NCI-H128 (cell line): ENCODE results near the gene CTDSPL.
A peak's percentile ranks its signal among the peaks of the same experiment; 100 is the strongest.

Source experiments
- DNase-seq: peaks from one replicate; lab custom pipeline; 2025; ENCODE audit not compliant: unreplicated experiment; lab: John Stamatoyannopoulos, UW

The CTDSPL gene

DNA sequence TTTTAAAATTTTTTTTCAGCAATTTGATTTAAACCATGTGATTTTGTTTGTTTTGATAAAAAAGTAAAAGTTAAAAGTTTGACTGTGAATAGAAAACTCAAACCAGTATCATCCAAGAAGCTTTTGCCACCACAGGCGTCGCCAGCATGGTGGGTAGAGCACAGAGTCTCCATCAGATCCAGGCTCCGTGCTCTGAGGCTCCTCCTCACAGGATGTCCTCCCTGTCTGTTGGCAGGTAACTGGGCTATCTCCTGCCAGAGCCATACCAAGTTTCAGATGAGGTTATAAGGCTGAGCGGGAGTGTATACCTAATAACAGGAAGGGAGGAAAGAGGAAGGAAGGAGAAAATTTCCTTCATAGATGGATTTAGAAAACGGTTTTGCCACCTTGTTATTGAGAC is 28.8 kb downstream of the CTDSPL start:
- no peak for DNase-seq

DNA sequence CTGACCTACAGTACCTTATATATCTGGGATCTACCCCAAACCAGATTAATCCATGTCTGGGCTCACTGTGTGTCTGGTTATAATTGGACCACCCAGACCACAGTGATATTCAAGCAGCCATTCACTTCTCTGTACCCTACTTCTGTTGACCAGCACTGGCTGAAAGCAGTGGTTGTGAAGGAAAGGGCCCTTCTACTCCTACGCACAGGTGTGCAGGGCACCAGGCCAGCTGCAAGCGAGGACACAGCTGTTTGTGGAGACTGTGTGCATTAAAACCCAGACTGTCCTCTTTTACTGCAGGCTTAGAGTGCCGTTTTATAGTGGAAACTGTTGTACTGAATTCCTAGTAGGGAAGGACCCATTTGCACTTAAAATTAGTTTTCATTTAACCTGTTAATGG is 29.5 kb downstream of the CTDSPL start:
- no peak for DNase-seq

- no peak for DNase-seq
Observed at GRCh38 chr3:37892927-37893600, 31.4 kb downstream of the CTDSPL start.

- no peak for DNase-seq
Observed at GRCh38 chr3:37896827-37897226, 35.1 kb downstream of the CTDSPL start.

DNA sequence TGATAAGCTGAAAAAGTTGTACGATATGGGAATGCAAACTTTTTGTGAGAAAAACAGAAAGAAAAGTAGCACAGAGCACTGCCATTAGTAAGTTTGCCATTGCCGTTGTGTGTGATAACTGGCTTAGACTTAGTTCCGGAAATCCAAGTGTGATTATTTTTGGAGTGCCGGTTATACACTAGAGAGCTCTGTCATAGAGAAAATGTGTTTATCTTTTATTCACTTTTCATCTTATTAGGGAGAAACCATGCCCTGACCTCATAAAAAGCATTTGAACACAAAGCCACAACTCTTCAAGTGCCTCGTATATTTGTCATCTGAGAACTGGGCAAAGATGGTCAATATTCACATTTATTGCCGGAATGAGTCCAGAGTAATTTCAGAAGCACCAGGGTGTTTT is 36.1 kb downstream of the CTDSPL start:
- DNase-seq, result no peak

DNA sequence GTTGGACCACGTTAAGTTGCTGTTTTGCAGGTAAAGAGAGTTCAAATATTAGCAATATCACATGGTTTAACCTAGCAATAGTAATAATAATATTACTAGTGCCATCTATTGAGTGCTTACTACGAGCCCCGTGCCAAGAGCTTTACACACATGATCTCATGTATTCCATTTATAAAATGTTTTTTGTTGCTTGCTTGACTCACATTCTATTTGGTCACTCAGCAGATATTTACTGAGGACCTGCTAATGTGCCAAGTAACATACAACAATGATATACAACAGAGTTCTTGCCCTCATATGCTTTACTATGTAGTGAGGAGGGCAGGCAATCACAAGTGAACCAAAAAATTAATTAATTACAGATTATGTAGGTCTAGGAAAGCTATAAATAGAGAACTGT is 36.7 kb downstream of the CTDSPL start:
- no peak for DNase-seq

GRCh38 chr3:37899101-37899707 is 37.5 kb downstream of the CTDSPL start:
- no peak for DNase-seq

GRCh38 chr3:37899711-37900306 is 38.1 kb downstream of the CTDSPL start:
- DNase-seq, result no peak

- DNase-seq, result no peak
Observed at GRCh38 chr3:37901721-37902120, 40.0 kb downstream of the CTDSPL start.

- DNase-seq, result no peak
Observed at GRCh38 chr3:37902674-37903073, 41.0 kb downstream of the CTDSPL start.

DNA sequence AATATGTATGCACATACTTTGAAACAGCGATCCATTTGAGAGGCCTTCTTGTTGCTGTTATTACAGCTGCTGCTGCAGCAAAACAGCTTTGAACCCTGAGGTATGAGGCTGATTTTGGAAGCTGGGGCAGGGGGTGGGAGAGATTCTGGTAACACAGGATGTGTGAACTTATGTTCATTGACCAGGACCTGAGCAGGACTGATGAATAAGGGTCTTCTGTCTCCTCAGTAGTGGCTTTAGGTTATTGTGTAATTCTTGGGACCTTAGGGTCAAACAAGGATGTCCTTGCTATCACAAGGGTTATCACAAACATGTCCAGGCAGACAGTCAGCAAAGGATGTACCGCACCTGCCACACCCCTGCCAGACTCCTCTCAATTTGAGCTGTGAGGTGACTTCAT is 41.6 kb downstream of the CTDSPL start:
- no peak for DNase-seq

DNA sequence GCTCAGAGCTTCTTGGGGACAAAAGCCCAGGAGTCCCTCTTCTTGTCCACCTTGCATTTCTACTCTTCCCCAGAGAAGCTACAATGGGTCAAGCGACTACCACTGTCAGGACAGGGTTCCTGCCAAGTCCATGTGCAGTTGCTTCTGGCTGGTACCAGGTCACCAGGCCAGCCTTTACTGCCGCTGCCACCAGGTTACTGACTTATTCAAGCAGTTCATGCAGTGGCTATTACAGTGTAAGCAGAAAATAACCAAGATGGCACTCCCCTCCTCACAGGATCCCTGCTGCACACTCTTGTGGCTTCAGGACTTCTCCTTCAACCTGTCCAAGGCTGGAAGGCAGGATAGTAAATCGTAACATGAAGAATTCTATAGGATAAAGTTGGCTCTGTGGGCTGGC is 42.1 kb downstream of the CTDSPL start:
- DNase-seq, result no peak

GRCh38 chr3:37904601-37905000 is 42.9 kb downstream of the CTDSPL start:
- DNase-seq, result no peak

DNA sequence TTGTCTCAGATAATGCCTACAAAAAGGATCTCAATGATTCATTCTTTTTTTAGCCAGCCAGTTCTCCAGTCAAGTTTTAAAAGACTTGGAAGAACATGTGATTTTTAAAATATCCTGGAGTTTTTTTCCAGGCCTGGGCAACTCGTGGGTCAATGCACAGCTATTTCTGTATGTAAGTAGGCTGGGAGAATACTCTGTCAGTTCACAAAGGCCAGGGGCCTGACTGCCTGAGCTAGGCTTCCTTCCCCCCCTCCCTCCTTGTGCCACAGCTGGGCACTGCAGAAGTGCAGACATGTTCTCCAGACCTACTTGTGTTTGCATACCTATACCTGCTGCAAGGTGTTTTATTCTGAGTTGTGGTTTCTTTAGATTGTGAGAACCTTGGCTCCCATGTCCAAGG is 43.7 kb downstream of the CTDSPL start:
- no peak for DNase-seq

- no peak for DNase-seq
Observed at GRCh38 chr3:37905987-37906674, 44.5 kb downstream of the CTDSPL start.

GRCh38 chr3:37906734-37907282 is 45.1 kb downstream of the CTDSPL start:
- no peak for DNase-seq

GRCh38 chr3:37907371-37907770 is 45.7 kb downstream of the CTDSPL start:
- DNase-seq, result no peak

DNA sequence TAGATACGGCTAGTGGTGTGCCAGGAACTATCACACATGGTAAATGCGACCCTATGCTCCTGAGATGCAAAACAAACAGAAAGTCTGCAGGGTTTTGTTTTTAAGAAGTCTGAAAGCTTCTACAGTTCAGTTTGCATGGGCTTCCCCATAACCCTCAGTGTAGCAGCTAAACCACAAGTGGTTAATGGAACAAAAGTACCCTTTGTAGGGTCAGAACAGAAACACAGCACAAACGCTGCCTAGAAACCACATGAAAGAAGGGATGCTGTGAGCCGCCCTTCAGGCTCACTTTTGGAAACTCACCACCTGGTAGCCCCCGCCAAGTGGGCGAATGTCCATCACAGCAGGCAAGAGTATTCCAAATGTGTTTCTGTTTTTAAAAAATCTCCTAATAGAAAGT is 46.2 kb downstream of the CTDSPL start:
- peak; percentile 35 for DNase-seq

- no peak for DNase-seq
Observed at GRCh38 chr3:37909067-37909911, 47.6 kb downstream of the CTDSPL start.

DNA sequence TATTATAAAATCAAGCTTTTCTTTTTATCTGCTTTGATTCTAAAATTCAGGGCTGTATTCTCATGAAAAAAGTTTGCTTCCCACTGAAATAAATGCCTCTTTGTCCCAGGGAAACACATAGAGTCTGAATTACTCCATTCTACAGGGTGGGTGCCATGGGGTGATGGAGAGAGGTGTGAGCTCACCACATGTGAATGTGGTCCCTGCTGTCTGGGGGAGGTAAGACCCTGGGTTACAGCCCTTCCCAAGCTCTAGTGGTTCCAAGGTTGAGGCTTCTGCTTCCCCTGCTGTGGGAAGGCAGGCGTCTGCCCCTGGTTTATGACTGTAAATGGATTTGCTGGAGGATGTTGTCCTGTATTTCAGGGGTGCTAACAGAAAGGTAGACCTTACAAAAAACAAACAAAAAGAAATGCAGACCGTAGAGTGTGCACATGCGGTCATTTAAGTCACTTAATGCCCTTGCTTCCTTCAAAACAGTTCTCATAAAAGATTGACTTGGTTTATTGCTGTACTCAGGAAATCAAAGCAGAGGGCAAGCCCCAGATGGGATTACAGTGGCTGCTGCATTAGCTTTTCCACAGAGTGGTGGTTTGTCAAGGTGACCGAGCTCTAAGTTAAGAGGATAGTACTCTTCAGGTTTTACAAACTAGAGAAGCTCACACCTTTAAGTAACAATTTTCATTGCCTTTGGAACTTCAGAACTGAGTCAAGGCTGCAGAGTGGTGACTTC is 49.2 kb downstream of the CTDSPL start:
- no peak for DNase-seq
